ENCODE results near the gene A4GALT. TPM values are rescaled to one million over a fixed set of nuclear protein-coding genes. Genes with fewer than 3 reads are reported as not detected.

The A4GALT gene
- total and polyA plus RNA-seq, 11 donors: 30.7 to 230 (median 67.2) TPM

DNA sequence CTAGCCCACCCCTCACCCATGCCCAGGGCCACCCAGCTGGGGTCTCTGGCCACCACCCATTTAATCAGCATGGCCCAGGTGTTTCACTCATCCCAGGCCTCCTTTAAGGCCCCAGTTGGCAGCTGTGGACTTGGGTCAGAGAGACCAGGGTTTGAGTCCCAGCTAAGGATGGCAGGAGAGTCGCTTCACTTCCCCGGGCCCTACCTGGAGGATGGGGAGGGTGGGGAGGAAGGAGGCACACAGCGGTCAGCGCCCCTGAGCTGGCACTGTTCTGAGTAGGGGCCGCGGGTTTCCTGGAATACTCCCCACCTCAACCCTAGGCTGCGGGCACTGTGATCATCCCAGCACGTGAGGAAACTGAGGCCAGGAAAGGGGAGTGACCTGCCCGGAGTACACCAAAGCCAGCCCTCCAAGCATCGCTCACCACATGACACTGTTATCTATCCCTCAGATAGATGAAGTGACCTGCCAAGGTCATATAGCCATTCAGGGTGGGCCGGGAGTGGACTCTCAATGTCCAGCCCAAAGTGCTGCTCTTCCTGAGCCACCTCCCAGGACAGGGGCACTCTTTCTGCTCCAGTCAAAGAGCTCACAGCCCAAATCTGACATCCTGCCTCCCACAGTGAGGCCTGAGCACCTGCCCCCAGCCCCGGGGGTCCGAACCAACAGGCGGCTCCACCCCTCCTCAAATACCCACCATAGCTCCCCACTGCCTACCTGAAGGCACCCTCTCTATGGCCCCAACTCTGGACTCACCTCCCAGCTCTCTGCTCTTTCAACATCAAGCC lies 76.8 kb downstream of the A4GALT start:
- ATAC-seq: no peak
- WGBS, 4 donors: 66 to 81% (median 68%) methylated on average over 7 to 14 of the region's 14 CpGs
- Histone ChIP-seq H3K4me3 (peak overlapping the region in 8 of 12 donors; percentile 41 to 94 (median 49)), H3K27me3 (no peaks in the 10 kb centered on the region), H3K36me3 (peaks cover 0 to 3% (median 0%) of the 10 kb centered on the region in 9 donors), H3K4me1 (peaks cover 30 to 90% (median 75%) of the 10 kb centered on the region in 12 donors), H3K9me3 (no peaks in the 10 kb centered on the region), H3K27ac (peak overlapping the region; percentile 84 to 97 (median 92))
- TF ChIP-seq POLR2A (IDR thresholded peaks at IDR 0.05): no peak
- TF ChIP-seq, protein P1, sequence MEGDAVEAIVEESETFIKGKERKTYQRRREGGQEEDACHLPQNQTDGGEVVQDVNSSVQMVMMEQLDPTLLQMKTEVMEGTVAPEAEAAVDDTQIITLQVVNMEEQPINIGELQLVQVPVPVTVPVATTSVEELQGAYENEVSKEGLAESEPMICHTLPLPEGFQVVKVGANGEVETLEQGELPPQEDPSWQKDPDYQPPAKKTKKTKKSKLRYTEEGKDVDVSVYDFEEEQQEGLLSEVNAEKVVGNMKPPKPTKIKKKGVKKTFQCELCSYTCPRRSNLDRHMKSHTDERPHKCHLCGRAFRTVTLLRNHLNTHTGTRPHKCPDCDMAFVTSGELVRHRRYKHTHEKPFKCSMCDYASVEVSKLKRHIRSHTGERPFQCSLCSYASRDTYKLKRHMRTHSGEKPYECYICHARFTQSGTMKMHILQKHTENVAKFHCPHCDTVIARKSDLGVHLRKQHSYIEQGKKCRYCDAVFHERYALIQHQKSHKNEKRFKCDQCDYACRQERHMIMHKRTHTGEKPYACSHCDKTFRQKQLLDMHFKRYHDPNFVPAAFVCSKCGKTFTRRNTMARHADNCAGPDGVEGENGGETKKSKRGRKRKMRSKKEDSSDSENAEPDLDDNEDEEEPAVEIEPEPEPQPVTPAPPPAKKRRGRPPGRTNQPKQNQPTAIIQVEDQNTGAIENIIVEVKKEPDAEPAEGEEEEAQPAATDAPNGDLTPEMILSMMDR (IDR thresholded peaks at IDR 0.05): no peak
- no peak for DNase-seq
- intact Hi-C loops (cut with DNase I): no loop called here

DNA sequence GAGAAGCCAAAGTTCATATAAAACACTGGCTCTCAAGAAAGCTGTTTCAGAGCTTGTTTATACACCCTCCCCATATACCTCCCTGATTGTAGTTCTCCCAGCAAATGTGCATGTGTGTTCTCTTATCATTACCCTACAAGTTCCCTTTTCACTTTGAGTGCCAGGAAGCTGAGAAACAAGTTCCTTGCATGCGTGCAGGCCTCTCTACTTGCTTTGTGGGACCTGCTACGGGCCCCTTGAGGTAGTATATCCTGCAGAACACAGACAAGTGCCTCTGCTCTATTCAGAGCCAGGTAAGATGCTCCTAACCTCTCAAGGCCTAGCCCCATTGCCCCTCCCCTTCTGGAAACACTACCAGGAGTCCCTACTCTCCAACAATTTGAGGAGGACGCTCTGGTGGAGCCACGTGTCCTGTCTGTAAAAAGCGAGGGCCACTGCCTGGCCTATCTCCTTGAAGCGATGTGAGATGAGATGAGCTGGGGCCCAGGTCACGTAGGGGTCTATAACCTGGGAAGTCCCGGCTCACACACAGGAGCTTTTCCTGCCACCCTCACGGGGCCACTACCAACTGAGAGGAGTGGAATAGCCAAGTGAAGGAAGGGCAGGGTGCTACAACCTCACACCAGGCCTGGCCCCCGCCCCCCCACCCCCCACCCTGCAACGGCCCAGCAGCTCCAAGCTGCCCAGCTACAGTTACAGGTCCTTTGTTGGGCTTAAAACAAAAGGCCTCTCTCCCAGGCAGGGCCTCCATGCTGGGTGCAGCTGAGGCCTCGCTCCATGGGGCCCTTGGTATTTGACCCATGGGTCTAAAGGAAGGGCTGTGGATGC lies 77.7 kb downstream of the A4GALT start:
- WGBS, 4 donors: 59 to 62% (median 61%) methylated on average over 10 to 12 of the region's 12 CpGs
- DNase-seq: no peak
- intact Hi-C loops (cut with DNase I): no loop called here
- H3K4me3 ChIP-seq: no peak overlapping the region
- H3K27ac ChIP-seq: peak overlapping the region; percentile 84 to 97 (median 92)
- no peaks in the 10 kb centered on the region for H3K27me3 ChIP-seq
- TF ChIP-seq, protein P1 (IDR thresholded peaks at IDR 0.05): no peak
- no peak for TF ChIP-seq POLR2A (IDR thresholded peaks at IDR 0.05)
- no peak for ATAC-seq
- peaks cover 30 to 86% (median 69%) of the 10 kb centered on the region in 12 donors for H3K4me1 ChIP-seq
- peaks cover 0 to 3% (median 0%) of the 10 kb centered on the region in 9 donors for H3K36me3 ChIP-seq
- no peaks in the 10 kb centered on the region for H3K9me3 ChIP-seq

Other genes with a start within 250 kb of the A4GALT start
- 10 to 100 TPM; 14.0 to 39.5 (median 25.6) TPM for gene RRP7A, start 201.1 kb downstream of the A4GALT start, total RNA-seq
- 10 to 100 TPM; 20.5 to 29.1 TPM for gene RRP7A, start 201.1 kb downstream of the A4GALT start, polyA plus RNA-seq
- gene SERHL2, start 166.9 kb downstream of the A4GALT start, total RNA-seq: 1 to 10 TPM in 8 of 9 donors, under 1 TPM in 1; 0.90 to 5.3 (median 3.5) TPM
- 1 to 10 TPM; 1.1 to 3.4 TPM for gene SERHL2, start 166.9 kb downstream of the A4GALT start, polyA plus RNA-seq
- gene POLDIP3, start 106.0 kb downstream of the A4GALT start, total RNA-seq: 10 to 100 TPM; 23.5 to 38.4 (median 29.0) TPM
- gene POLDIP3, start 106.0 kb downstream of the A4GALT start, polyA plus RNA-seq: 10 to 100 TPM; 13.0 to 42.7 TPM
- 1 to 10 TPM in 1 of 9 donors, under 1 TPM in 4, not detected in 4; 0.31 to 1.3 (median 0.53) TPM for gene ATP5MGL, start 80.3 kb downstream of the A4GALT start, total RNA-seq
- gene ATP5MGL, start 80.3 kb downstream of the A4GALT start, polyA plus RNA-seq: under 1 TPM in 1 of 2 donors, not detected in 1; 0.61 TPM
- 100 to 1,000 TPM; 223 to 459 (median 305) TPM for gene CYB5R3, start 71.5 kb downstream of the A4GALT start, total RNA-seq
- gene CYB5R3, start 71.5 kb downstream of the A4GALT start, polyA plus RNA-seq: 100 to 1,000 TPM; 135 to 379 TPM
- 10 to 100 TPM; 15.4 to 30.9 (median 25.1) TPM for gene ARFGAP3, start 136.4 kb upstream of the A4GALT start, total RNA-seq
- gene ARFGAP3, start 136.4 kb upstream of the A4GALT start, polyA plus RNA-seq: 10 to 100 TPM; 13.3 to 34.0 TPM

All from heart left ventricle (tissue), 16 donors.